ENCODE measurements around the gene HIC1.

The HIC1 gene

DNA sequence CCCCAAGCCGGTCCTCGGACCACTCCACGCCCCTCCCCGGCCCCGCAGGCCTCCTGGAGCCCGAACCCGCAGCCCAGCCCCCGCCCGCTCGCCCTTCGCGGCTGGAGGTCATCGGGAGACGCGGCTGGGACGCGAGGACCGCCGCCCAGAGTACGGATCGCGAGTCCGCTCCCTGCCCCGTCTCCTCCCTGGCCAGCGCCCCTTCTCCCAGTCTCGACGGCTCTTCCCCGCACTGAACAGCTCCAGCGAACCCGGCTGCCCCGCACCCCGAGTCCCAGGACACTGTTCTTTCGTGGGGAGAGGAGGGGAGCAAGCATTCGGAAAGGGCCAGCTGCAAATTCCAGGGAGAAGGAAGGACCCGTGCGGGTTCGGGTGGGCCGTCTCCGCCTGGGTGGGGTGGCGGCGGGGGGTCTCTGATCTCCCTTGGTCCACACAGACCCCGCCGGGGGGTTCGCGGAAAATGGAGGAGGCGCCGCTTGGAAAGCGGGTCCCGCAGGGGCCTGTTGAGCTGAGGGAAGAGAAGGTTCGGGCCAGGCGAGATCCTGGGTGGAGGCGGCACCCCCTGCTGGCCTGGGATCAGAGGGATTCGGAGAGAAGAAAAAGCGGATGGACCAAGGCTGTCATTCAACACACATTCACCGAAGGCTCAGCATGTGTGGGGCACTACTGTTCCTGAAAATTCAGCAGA lies 29.1 kb upstream of the HIC1 start:
- DNase-seq: no peak

DNA sequence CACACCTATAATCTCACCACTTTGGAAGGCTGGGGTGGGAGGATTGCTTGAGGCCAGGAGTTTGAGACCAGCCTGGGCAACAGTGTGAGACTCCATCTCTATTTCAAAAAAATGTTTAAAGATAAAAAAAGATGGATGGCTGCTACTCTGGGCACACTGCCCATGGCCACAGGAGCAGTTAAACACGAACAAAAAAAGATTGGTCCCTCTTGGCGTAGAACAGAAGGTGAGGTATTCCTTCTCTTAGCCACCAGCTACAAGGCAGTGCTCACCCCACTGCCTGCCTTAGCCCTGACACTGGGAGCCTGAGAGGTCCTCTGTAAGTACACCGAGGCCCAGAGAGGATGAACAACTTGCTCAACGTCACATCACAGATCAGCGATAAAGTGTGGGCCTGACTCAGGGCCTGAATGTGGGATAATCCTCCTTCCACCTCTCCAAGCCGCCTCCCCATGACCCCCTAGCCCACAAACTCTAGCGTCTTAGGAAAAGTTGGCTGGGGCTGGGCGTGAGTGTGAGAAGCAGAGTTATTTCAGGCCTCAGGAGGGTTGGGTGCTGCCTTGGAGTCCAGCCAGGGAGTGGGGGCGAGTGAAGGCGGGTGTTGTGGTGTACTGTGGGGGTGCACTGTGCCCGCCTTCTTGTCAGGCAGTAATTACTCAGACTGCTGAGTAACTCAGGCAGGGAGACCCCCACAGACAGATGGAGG lies 27.2 kb upstream of the HIC1 start:
- no peak for DNase-seq

DNA sequence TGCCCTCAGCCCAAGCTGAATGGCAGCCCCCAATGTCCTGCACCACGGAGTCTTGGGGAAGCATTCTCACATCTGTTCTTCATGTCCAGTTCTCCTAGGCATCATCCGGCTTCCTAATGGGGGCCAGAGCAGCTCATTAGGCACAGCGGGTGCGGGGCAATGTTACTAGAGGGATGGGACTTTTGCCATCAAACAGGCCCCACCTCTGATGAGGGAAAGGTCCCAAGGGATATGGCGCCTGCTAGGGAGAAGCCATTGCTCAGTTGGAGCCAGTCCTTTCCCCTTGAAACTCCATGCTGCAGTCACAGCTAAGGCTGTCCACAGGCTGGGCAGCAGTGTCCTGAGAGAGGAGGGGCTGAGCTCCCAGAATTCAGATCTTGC lies 26.7 kb upstream of the HIC1 start:
- no peak for DNase-seq

DNA sequence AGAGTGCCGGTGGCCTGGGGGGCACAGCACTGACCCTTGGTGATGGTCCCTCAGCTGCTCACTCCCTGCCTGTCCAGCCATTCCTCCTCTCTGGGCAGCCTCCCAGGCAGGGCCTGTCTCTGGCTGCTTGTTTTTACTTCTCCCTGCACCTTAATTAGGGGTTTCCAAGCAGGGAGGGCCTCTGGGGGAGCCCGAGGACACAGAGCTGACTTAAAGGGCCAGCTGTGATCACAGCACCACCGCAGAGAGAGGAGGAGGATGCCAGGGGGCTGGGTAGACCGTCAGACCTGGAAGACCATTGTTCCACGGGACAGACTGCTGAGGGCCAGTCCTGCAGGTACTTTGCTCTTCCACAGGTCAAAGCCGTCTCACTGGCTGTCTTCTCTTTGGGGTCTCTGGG lies 26.2 kb upstream of the HIC1 start:
- DNase-seq: no peak

DNA sequence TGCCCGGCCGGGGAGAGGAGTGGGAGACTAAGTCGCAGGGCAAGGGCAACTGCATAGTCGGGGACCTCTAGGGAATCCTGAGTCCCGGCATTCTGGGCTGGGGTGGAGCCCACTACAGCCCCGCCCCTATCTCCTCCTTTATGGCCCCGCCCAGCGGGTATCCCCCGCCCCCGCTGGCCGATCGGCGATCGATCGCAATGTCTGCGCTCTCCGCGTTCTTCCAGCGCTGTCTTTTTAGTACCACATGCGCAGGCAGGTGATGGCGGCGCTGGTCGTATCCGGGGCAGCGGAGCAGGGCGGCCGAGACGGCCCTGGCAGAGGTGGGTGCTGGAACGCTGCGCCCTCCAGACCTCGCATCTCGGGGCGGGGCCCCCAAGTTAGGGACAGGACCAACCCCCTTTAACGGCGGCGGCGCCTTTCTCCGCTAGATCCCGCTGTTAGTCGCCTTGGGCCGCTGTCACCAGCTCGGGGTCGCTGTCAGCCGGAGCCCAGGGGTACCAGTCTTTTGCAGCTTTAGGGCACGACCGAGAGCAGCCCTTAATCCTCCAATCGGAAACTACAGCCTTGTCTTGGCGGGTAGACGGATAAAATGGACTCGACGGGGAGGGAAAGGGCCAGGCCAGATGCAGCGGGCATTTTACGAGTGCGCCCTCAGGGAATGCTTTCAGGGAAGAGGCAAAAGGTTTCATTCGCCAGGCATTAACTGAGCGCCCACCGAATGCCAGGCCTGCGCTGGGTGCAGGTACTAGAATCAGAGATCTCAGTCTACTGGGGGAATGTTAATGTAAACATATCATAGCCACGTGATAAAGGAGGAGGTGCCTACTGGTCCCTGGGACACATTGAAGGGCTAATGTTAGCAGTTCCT lies 24.8 kb upstream of the HIC1 start, which contains the start of gene DPH1:
DPH1 (plus strand) TSS at position 243 of the 868 bp plus-strand sequence; CDS start at position 260, 17 bp downstream.
- peak; percentile 65 for DNase-seq

DNA sequence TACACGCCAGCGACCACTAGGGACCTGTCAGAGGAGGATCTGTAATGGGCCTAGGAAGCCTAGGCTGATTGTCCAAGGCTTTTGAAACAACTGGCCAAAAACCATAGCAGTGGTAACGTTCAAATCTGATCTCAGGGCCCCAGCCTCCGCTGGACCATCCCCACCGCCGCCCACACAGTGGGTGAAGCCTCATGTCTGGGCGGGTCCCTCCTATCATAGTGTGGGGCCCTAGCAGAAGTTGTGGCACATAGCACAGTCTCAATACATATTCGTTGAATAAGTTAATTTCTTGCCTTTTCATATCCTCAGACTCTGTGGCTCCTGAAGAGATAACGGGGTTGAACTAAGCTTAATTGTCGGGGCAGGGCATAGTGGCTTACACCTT lies 24.1 kb upstream of the HIC1 start:
- DNase-seq: peak; percentile 14

DNA sequence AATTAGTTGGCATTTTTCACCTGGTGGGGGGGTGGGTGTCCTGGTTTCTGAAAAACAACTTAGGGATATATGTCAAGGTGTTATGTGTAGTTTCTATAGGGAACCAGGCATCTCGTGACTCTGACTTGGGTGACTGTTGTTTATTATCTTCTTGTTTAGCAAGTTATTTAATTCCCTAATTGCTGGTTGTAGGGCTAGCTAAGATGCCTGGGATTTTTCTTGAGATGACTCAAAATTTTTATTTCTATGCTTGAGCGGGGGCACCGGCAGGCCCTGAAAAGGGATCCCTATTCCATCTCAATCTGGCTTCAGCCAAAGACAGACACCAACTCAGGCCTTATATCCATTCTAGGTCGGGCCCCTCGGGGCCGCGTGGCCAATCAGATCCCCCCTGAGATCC lies 21.8 kb upstream of the HIC1 start:
- no peak for DNase-seq

DNA sequence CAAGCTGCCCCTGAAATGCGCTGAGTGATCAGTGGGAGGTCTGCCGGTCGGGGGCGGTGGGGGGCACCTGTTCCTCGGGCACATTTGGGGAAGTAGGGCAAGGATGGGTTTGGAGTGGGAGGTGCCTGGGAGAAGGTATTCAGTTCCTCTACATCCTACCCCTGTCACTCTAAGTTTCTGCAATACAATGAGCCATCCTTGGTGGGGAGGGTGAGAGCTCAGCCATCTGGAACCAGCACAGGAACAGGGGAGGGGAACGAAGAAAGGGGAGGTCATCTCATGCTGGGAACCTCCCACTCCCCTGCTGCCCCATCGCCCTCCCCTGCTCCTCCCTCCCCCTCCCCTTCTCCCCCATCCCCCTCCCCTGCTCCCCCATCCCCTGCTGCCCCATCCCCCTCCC lies 20.7 kb upstream of the HIC1 start:
- no peak for DNase-seq

DNA sequence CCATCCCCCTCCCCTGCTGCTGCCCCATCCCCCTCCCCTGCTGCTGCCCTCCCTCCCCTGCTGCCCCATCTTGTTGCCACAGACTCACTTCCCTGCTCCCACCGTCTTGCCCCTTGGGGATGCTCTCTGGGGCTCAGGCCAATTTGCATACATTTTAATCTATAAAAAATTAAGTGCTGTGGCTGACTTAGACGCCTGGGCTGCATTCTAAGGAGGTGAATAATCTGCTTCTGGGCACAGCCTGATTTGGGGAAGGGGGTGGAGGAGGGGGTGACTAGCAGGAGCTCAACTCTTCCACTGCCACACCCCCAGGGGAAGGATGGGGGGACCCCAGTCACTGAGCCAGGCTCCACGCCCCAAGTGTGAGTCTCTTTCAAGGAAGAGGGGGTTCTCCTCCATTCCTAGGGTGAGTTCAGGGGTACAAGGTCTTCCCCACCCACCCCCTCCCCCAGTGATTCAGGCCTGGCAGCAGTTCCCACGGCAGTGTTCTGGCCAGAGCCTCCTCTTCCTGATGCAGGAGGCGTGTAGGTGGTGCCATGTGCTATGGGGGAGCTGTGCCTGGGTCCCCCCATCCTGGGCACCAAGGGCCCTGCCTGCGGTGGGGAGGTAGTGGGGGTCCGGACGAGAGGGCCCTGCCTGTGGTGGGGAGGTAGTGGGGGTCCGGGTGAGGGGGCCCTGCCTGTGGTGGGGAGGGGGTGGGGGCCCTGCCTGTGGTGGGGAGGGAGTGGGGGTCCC lies 19.9 kb upstream of the HIC1 start:
- no peak for DNase-seq

DNA sequence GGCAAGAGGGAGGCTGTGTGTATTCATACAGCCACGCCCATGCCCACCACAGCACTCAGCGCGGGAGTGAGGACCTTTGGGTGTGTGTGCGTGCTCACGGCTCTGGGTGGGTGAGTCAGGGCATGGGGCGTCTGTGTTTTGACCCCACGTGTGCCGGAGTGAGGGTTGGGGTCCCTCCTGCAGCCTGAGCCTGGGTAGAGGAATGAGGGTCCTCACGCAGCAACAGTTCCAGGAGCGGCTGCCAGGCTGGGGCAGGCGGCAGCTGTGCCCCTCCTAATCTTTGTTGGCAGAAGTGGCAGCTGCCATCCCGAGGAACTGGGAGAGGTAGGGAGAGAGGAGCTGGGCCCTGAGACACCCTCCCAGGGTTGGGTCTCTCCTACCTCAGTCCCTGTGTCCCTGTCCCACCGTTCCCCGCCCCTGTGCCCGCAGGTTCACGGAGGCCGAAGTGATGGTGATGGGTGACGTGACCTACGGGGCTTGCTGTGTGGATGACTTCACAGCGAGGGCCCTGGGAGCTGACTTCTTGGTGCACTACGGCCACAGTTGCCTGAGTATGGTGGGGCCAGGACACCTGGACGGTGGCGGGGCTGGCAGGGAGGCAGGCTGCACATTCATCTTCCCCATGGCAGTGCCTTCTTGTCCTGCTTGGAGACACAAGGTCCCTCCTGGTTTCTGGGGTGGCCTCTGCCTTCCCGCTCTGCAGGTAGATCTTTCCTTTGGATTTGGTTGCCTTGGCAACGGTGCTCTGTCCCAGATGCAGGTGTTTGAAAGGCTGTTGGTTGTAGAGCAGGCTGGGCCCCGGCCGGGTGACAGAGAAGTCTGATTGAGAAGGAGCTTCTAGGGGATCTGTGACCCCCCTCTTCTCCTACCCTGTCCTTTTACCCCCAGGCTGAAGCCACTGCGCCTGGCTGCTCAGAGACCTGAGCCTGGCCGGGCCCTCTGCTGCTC lies 19.1 kb upstream of the HIC1 start:
- no peak for DNase-seq

DNA sequence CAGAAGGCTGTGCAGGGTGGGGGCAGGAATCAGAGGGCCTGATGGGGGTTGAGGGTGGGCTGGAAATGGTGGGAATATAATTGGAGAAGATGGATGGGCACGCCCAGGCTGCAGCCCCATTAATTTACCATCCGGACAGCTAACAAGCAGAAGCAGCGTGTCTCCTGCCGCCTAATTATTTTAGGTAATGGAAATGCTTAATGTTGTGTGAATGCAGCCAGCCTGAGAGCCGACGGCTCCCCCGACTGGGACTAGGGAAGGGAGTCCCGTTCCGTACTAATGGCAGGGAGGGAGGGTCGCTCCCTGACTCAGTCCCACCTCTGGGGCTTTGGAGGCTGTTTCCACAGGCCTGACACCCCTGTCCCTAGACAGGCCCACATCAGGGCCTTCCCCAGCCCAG lies 17.7 kb upstream of the HIC1 start:
- DNase-seq: no peak

DNA sequence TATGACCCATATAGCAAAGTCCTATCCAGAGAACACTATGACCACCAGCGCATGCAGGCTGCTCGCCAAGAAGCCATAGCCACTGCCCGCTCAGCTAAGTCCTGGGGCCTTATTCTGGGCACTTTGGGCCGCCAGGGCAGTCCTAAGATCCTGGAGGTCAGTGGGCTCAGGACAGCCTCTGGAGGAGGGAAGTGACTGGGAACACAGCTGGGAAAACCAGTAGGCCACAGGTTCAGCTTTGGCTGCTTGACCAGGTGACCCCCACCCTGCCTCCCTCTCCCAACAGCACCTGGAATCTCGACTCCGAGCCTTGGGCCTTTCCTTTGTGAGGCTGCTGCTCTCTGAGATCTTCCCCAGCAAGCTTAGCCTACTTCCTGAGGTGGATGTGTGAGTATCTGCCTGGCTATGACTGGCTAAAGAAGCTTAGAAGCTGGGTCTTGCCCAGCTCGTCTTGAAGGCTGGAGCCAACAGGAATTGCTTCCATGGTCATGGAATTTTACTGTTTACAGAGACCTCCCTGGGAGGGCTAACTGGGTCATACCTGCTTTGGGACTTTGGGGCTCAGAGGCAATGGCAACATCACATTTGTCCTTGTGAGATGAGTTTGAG lies 14.6 kb upstream of the HIC1 start:
- no peak for DNase-seq

DNA sequence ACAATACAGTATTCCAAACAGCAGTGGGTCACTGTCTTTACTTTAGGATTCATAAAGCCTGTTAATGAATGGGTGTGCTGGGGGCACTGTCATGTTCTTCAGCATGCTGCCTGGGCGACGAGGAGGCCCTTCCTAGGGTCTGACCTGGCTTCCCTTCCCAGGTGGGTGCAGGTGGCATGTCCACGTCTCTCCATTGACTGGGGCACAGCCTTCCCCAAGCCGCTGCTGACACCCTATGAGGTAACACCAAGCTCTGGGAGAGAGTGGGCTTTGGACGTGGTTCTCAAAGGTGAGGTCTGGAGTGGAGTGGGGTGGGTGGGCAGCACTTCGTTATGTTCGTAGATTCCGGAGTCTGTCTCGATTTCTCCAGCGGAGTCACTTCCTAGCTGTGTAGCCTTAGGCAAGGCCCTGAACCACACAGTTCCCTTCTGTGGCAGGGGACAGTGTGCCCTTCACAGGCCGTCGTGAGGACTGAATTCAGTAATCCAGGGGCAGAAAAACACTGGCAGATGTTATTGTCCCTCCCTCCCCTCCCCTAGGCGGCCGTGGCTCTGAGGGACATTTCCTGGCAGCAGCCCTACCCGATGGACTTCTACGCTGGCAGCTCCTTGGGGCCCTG lies 13.9 kb upstream of the HIC1 start:
- no peak for DNase-seq

DNA sequence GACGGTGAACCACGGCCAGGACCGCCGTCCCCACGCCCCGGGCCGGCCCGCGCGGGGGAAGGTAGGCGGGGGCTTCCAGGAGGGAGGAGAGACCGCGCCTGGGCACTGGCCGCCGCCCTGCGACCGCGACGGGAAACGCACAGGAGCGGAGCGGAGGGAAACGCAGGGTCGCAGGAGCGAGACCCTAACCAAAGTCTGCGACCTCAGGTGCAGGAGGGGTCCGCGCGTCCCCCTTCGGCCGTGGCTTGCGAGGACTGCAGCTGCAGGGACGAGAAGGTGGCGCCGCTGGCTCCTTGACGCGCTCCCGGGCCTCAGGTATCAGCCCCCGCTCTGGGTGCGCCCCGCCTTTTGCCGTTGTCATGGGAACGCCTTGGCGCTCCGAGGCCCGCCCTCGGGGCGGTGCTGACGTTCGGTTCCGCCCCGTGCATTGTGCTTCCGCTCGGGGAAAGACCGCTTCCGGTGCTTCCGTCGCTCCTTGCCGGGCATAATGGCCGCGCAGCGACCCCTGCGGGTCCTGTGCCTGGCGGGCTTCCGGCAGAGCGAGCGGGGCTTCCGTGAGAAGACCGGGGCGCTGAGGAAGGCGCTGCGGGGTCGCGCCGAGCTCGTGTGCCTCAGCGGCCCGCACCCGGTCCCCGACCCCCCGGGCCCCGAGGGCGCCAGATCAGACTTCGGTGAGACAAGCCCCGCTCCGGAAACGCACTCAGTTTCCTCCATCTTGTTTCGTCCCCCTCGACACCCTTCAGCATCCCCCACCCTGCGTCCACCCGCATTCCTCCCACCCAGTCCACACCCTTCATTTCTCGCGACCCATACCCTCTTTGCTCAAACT lies 13.1 kb upstream of the HIC1 start, which contains the start of gene OVCA2:
OVCA2 (plus strand) TSS at position 462 of the 829 bp plus-strand sequence; CDS start at position 488, 26 bp downstream.
- DNase-seq: peak; percentile 81

DNA sequence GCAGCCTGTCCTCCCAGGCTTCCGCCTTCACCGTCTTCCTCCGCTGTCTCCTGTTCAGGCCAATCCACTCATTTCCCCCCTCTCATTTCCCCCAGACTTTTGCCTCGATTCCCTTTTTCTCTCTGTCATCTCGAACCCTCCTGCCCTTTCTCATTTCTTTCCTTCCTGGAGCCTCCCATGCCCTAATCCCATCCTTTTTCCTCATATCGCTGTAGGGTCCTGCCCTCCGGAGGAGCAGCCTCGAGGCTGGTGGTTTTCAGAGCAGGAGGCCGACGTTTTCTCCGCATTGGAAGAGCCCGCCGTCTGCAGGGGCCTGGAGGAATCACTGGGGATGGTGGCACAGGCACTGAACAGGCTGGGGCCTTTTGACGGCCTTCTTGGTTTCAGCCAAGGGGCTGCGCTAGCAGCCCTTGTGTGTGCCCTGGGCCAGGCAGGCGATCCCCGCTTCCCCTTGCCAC lies 12.5 kb upstream of the HIC1 start:
- DNase-seq: no peak

DNA sequence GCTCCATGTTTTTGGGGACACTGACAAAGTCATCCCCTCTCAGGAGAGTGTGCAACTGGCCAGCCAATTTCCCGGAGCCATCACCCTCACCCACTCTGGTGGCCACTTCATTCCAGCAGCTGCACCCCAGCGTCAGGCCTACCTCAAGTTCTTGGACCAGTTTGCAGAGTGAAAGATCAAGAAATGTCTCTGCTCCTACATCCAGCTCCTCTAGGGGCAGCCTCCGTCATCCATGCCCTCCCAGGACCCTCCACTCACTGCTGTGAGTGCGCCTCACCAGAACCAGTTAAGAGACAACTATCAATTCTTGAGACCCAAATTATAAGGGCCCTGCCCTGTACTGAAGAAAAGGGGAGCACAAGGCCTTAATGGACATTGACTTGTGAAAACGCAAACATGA lies 12.0 kb upstream of the HIC1 start:
- DNase-seq: no peak

DNA sequence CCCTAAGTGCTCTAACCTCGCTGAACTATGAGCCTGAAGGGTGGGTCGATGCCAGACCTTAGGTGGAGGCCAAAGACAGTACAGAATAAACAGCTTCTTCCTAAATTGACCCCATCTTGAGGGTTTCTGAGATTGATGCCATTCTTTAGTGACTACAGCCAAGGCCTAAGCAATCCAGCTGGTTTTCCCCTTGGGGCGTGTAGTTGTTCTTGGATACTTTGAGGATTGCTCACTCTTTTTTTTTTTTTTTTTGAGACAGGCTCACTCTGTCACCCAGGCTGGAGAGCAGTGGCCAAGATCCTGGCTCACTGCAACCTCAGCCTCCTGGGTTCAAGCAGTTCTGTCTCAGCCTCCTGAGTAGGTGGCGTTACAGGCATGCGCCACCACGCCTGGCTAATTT lies 11.1 kb upstream of the HIC1 start:
- DNase-seq: no peak

DNA sequence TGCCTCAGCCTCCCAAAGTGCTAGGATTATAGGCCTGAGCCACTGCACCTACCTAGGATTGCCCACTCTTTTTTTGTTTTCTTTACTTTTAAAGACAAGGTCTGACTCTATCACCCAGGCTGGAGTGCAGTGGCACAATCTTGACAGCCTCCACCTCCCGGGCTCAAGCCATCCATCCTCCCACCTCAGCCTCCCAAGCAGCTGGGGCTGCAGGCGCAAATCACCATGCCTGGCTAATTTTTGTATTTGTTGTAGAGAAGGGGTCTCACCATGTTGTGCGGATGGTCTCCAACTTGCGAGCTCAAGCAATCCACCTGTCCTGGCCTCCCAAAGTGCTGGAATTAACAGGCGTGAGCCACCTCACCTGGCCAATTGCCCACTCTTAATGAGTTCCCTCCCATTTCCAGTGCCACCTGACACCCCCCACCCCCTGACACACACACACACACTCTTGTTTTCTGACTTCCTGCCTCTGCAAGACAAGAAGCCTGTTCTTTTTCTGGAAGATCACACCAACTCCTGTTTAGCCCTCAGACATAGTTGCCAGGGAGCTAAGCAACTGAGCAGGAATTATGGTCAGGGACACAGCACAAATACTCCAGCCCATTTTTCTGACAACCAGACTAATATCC lies 10.5 kb upstream of the HIC1 start:
- no peak for DNase-seq

DNA sequence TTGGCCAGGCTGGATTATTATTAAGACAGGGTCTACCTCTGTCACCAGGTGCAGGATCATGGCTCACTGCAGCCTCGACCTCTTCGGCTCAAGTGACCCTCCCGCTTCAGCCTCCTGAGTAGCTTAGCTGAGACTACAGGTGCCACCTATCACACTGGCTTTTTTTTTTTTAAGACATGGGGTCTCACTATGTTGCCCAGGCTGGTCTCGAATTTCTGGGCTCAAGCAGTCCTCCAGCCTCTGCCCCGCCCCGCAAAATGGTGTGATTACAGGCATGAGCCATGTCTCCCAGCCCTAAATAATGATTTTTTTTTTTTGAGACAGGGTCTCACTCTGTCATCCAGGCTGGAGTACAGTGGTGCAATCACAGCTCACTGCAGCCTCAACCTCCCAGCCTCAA lies 7.3 kb upstream of the HIC1 start:
- DNase-seq: no peak
